Heart right ventricle (tissue), 16 donors: ENCODE results near the gene CYP24A1. TPM values are rescaled to one million over a fixed set of nuclear protein-coding genes. Genes with fewer than 3 reads are reported as not detected.
A peak's percentile ranks its signal among the peaks of the same experiment; 100 is the strongest.

Source experiments
- ATAC-seq, 8 donors: fragments of 200-7000 bp; cut with Tn5 transposase; one replicate each; pipeline ENCODE4 v1.9.1; 2020; ENCODE audit warnings: mild to moderate bottlenecking in 8 of 8, moderate library complexity in 8 of 8, moderate number of reproducible peaks in 1 of 8
- DNase-seq, 2 donors: peaks; one replicate each; pipeline ENCODE4 v3.0.0-alpha.2; 2020
- H3K27ac ChIP-seq, 10 donors: fragments of 200-600 bp; sonication (generic) in 2 of 10; one replicate each; pipeline versions ENCODE4 v1.5.0 to v1.8.0; 2020 to 2022; ENCODE audit warnings: mild to moderate bottlenecking in 3 of 10
- H3K27me3 ChIP-seq, 7 donors: fragments of 200-600 bp; one replicate each; pipeline ENCODE4 v1.8.0; 2021 to 2022; ENCODE audit warnings: mild to moderate bottlenecking in 2 of 7
- H3K36me3 ChIP-seq, 9 donors: fragments of 200-600 bp; sonication (generic) in 1 of 9; one replicate each; pipeline versions ENCODE4 v1.5.0 to v1.8.0; 2020 to 2022; ENCODE audit warnings: mild to moderate bottlenecking in 2 of 9
- H3K4me1 ChIP-seq, 9 donors: fragments of 200-600 bp; sonication (generic) in 1 of 9; one replicate each; pipeline versions ENCODE4 v1.5.0 to v1.8.0; 2020 to 2022; ENCODE audit warnings: mild to moderate bottlenecking in 4 of 9
- H3K4me3 ChIP-seq, 10 donors: fragments of 200-600 bp; sonication (generic) in 2 of 10; one replicate each; pipeline versions ENCODE4 v1.5.0 to v1.8.0; 2020 to 2022; ENCODE audit warnings: mild to moderate bottlenecking in 7 of 10, moderate library complexity in 2 of 10
- H3K9me3 ChIP-seq, 11 donors: fragments of 200-600 bp in 10 of 11; sonication (generic) in 2 of 11; one replicate each; pipeline versions ENCODE4 v1.5.0 to v1.8.0; 2013 to 2022; ENCODE audit warnings: mild to moderate bottlenecking in 2 of 11, control low read depth in 1 of 11, moderate library complexity in 1 of 11
- CTCF ChIP-seq, 9 donors: fragments of 200-600 bp; sonication (generic) in 2 of 9; IDR thresholded peaks; one replicate each; pipeline versions ENCODE4 v1.5.0 to v1.8.0; 2021 to 2022; ENCODE audit warnings: antibody characterized with exemption in 9 of 9, mild to moderate bottlenecking in 5 of 9, moderate library complexity in 1 of 9
- WGBS, 2 donors: extraction: QIAGEN DNeasy Blood & Tissue Kit; methylation state at CpG; one replicate each; pipeline ENCODE4 v1.1.7; 2013; ENCODE audit warnings: inconsistent platforms in 1 of 2; 5-methylcytosine and 5-hydroxymethylcytosine counted together
- intact Hi-C, 10 donors: fragments of 100-400 bp; cut with DNase I; formaldehyde crosslinking; loops; one replicate each; pipeline versions ENCODE4 v1.11.1 to v1.14.2; 2022
- polyA plus RNA-seq, 2 donors: library from polyadenylated mRNA; stranded (reverse); fragments of 200-250 nt; gene quantifications; one replicate each; pipeline ENCODE4 v1.2.3, GENCODE V29; 2013
- total RNA-seq, 10 donors: library from RNA; stranded (reverse); fragmentation: NEBNext Ultra II Directional in 3 of 10; extraction: Animal tissue kit (Norgen Biotek cat#: 25700) in 3 of 10; gene quantifications; one replicate each; pipeline versions ENCODE4 v1.2.1 to v1.2.4, GENCODE V29; 2021 to 2023
- donor health status: Arrhythmogenic right ventricular cardiomyopathy.
- donor health status: ischemic (EF 13 %, LVEDD 7.1; RV severe dilation, severe dysfunction).
- donor health status: healthy with polysubstance abuse.
- donor health status: DM: no; HTN: yes; CAD: no.
- donor health status: DM: no; HTN: no; CAD: no.
- donor health status: ischemic (EF 25% LVEDD 6.9; RV normal size, moderate dysfunction).
- donor health status: ischemic (EF 25% LVEDD 5.7; RV mildly dilated, moderate dysfunction).
- donor health status: healthy.
- donor health status: DM: yes; HTN: yes; CAD: no.
- donor health status: Ischemic cardiomyopathy.
- donor health status: ischemic (EF 35%, LVEDD 5.7; RV mildly dilated, moderate dysfunction).
- donor health status: nonischemic (EF 11% LVEDD 7.7; RV severe dilation, severe dysfunction).
- donor health status: DM: yes; HTN: yes; CAD: no.
- donor health status: PGD.
- donor health status: ischemic (EF 29% LVEDD 5.4; RV normal size, mild dysfunction).
- donor health status: nonischemic (EF 23%, LVEDD 6.1; RV moderate dilation, normal function).

The CYP24A1 gene
- total and polyA plus RNA-seq, 12 donors, result not detected

- Histone ChIP-seq H3K4me1 (peaks cover 0 to 4% (median 0%) of the 10 kb centered on the region in 9 donors), H3K9me3 (no peaks in the 10 kb centered on the region), H3K27me3 (peaks cover 0 to 3% (median 0%) of the 10 kb centered on the region in 7 donors), H3K36me3 (no peaks in the 10 kb centered on the region), H3K27ac (no peak overlapping the region), H3K4me3 (no peak overlapping the region)
- DNase-seq, result no peak
- 75% methylated on average over 5 of the region's 5 CpGs for WGBS, 2 donors
- intact Hi-C loops, result loop anchor here in 3 of 10 donors (5.0 to 10.0 kb wide), 3 partner anchors 106 to 628 kb away; no protein-coding TSS in a partner anchor
- no peak for TF ChIP-seq CTCF (IDR thresholded peaks at IDR 0.05)
- no peak for ATAC-seq
Measured at GRCh38 chr20:54203281-54203680, 29.5 kb upstream of the CYP24A1 start.

GRCh38 chr20:54201268-54201846, 27.6 kb upstream of the CYP24A1 start:
- DNase-seq, result no peak
- ATAC-seq, result no peak
- no peak for TF ChIP-seq CTCF (IDR thresholded peaks at IDR 0.05)
- 73 to 74% methylated on average over 4 of the region's 4 CpGs for WGBS, 2 donors
- H3K27ac ChIP-seq, result no peak overlapping the region
- intact Hi-C loops, result loop anchor here in 4 of 10 donors (2.0 to 10.0 kb wide), 4 partner anchors 104 to 627 kb away; no protein-coding TSS in a partner anchor
- H3K36me3 ChIP-seq, result no peaks in the 10 kb centered on the region
- no peaks in the 10 kb centered on the region for H3K9me3 ChIP-seq
- H3K4me3 ChIP-seq, result no peak overlapping the region
- H3K4me1 ChIP-seq, result no peaks in the 10 kb centered on the region
- H3K27me3 ChIP-seq, result peaks cover 0 to 7% (median 0%) of the 10 kb centered on the region in 7 donors

- no peak overlapping the region for H3K4me3 ChIP-seq
- peaks cover 0 to 12% (median 0%) of the 10 kb centered on the region in 7 donors for H3K27me3 ChIP-seq
- intact Hi-C loops, result loop anchor here in 4 of 10 donors (2.0 to 10.0 kb wide), 4 partner anchors 103 to 626 kb away; no protein-coding TSS in a partner anchor
- 57 to 59% methylated on average over 7 of the region's 7 CpGs for WGBS, 2 donors
- no peak for TF ChIP-seq CTCF (IDR thresholded peaks at IDR 0.05)
- no peaks in the 10 kb centered on the region for H3K4me1 ChIP-seq
- no peak for ATAC-seq
- H3K9me3 ChIP-seq, result no peaks in the 10 kb centered on the region
- no peak overlapping the region for H3K27ac ChIP-seq
- no peak for DNase-seq
- H3K36me3 ChIP-seq, result no peaks in the 10 kb centered on the region
Measured at GRCh38 chr20:54200487-54201267, 26.9 kb upstream of the CYP24A1 start.

- intact Hi-C loops, result loop anchor here (1.0 to 10.0 kb wide), 7 partner anchors 99 to 625 kb away; no protein-coding TSS in a partner anchor
- peak; percentile 67 to 70 for DNase-seq
Measured at GRCh38 chr20:54199721-54200176, 26.0 kb upstream of the CYP24A1 start.

More at GRCh38 chr20:54199721-54200176, 26.0 kb upstream of the CYP24A1 start:
- Histone ChIP-seq H3K4me1 (no peaks in the 10 kb centered on the region), H3K4me3 (no peak overlapping the region), H3K9me3 (no peaks in the 10 kb centered on the region), H3K36me3 (no peaks in the 10 kb centered on the region), H3K27me3 (peaks cover 0 to 17% (median 0%) of the 10 kb centered on the region in 7 donors), H3K27ac (no peak overlapping the region)
- WGBS, 2 donors, result 14 to 18% methylated on average over 7 of the region's 7 CpGs
- peak in 6 of 8 donors; percentile 55 to 84 (median 67) for ATAC-seq
- peak; percentile 71 to 92 (median 90) for TF ChIP-seq CTCF (IDR thresholded peaks at IDR 0.05)
